Activated CD8-positive, alpha-beta T cell treated with anti-CD3 and anti-CD28 coated beads for 36 hours (primary cell): Measurements from ENCODE around the gene CEND1. TPM values are rescaled to one million over a fixed set of nuclear protein-coding genes. Genes with fewer than 3 reads are reported as not detected.
A peak's percentile ranks its signal among the peaks of the same experiment; 100 is the strongest.

ENCODE experiments used
- ATAC-seq: fragments of 200-7000 bp; cut with Tn5 transposase; one replicate; pipeline ENCODE4 v1.10.0; 2021; ENCODE audit warnings: mild to moderate bottlenecking, moderate library complexity
- CTCF ChIA-PET: fragments of 350-600 bp; sonication (Branson Sonifier 250); formaldehyde crosslinking; loops from one replicate; lab custom pipeline; 2021; ENCODE audit warnings: antibody characterized with exemption; lab: Charles Lee
- POLR2A ChIA-PET: fragments of 350-600 bp; sonication (Branson Sonifier 250); formaldehyde crosslinking; loops from one replicate; lab custom pipeline; 2021; ENCODE audit warnings: antibody characterized with exemption; lab: Charles Lee
- DNase-seq: peaks from one replicate; pipeline ENCODE4 v3.0.0-alpha.2; 2020
- H3K27ac Mint-ChIP-seq: one replicate; pipeline ENCODE4 v1.8.0; 2021; ENCODE audit warnings: mild to moderate bottlenecking, mixed read lengths
- H3K27me3 Mint-ChIP-seq: one replicate; pipeline ENCODE4 v1.8.0; 2021; ENCODE audit warnings: mixed read lengths
- H3K36me3 Mint-ChIP-seq: one replicate; pipeline ENCODE4 v1.8.0; 2021; ENCODE audit warnings: low read depth, mixed read lengths
- H3K4me1 Mint-ChIP-seq: one replicate; pipeline ENCODE4 v1.8.0; 2021; ENCODE audit warnings: low read depth, mixed read lengths
- H3K4me3 Mint-ChIP-seq: one replicate; pipeline ENCODE4 v1.8.0; 2021; ENCODE audit warnings: mild to moderate bottlenecking, moderate library complexity, mixed read lengths
- H3K9me3 Mint-ChIP-seq: one replicate; pipeline ENCODE4 v1.8.0; 2021; ENCODE audit warnings: mixed read lengths
- CTCF ChIP-seq: fragments of 200-600 bp; IDR thresholded peaks from one replicate; pipeline ENCODE4 v1.8.0; 2022; ENCODE audit warnings: antibody characterized with exemption, mild to moderate bottlenecking
- intact Hi-C: fragments of 100-400 bp; cut with micrococcal nuclease; formaldehyde crosslinking; loops from one replicate; pipeline ENCODE4 v1.10.0; 2022
- total RNA-seq, 2 experiments: library from RNA; stranded (reverse); gene quantifications; one replicate each; pipeline ENCODE4 v1.2.3, GENCODE V29; 2021

The CEND1 gene
- total RNA-seq, 2 experiments from 2014 or later, result 0.20 to 0.25 TPM

- H3K27ac Mint-ChIP-seq, result no peak overlapping the region
- H3K9me3 Mint-ChIP-seq, result no peaks in the 10 kb centered on the region
- TF ChIP-seq CTCF, result no peak
- DNase-seq, result peak; percentile 33
- no peaks in the 10 kb centered on the region for H3K27me3 Mint-ChIP-seq
- H3K4me1 Mint-ChIP-seq, result peaks cover 14% of the 10 kb centered on the region
- peaks cover 30% of the 10 kb centered on the region for H3K36me3 Mint-ChIP-seq
- ChIA-PET POLR2A (interaction anchor here (0.6 to 1.5 kb wide), 4 partner anchors 16 to 41 kb away, joined by 3 to 4 read pairs (median 4); no protein-coding TSS in a partner anchor), CTCF (interaction anchor here (1.2 kb wide), 1 partner anchor 21 kb away, joined by 3 read pairs; no protein-coding TSS in a partner anchor)
- no peak overlapping the region for H3K4me3 Mint-ChIP-seq
- intact Hi-C loops, result no loop called here
- ATAC-seq, result peak; percentile 45
Observed at GRCh38 chr11:762421-763072, 27.3 kb downstream of the CEND1 start.

DNA sequence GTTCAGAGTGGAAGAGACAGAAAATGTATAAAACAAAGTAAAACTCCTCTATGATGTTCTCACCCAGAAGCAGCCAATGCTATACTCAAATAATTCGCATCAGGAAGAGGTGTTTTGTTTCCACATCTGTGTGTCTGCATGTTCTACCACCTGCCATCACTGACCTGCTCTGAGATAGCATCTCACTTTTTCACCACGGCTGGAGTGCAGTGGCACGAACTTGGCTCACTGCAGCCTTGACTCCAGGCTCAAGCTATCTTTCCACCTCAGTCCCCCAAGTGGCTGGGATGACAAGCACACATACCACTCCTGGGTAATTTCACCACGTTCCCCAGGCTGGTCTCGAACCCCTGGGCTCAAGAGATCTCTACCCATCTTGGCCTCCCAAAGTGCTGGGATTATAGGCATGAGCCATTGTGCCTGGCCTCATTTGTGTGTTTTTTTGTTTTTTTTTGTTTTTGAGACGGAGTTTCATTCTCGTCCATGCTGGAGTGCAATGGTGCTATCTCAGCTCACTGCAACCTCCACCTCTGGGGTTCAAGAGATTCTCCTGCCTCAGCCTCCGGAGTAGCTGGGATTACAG, 28.3 kb downstream of the CEND1 start:
- ChIA-PET CTCF (no interaction called here), POLR2A (interaction anchor here (0.6 to 1.1 kb wide), 2 partner anchors 10 to 14 kb away, joined by 3 read pairs; no protein-coding TSS in a partner anchor)
- Mint-ChIP-seq H3K4me3 (no peak overlapping the region), H3K36me3 (peaks cover 32% of the 10 kb centered on the region), H3K27ac (no peak overlapping the region), H3K9me3 (no peaks in the 10 kb centered on the region), H3K27me3 (no peaks in the 10 kb centered on the region), H3K4me1 (peaks cover 12% of the 10 kb centered on the region)
- ATAC-seq (no peak), DNase-seq (no peak)
- intact Hi-C loops, result no loop called here
- TF ChIP-seq CTCF, result no peak

DNA sequence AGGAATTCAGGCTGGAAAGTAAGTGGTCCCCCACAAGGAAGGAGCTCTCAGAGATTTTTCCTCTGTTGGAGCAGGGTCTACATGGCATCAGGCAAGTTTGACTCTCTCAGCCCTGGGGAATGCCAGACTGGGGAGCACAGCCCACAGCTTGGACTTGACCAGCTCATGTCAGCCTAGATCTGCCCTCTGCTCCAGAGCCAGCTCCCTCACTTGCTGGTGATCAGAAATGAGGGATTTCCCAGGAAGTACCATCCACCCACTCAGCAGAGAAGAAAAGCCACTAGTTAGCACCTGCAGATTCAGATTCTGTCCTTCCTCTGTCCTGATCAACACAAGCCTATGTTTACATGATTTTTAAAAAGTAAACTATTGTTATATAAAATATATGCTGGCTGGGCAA, 29.7 kb downstream of the CEND1 start:
- H3K4me3 Mint-ChIP-seq, result no peak overlapping the region
- H3K36me3 Mint-ChIP-seq, result peaks cover 28% of the 10 kb centered on the region
- TF ChIP-seq CTCF, result no peak
- H3K4me1 Mint-ChIP-seq, result peaks cover 8% of the 10 kb centered on the region
- no peaks in the 10 kb centered on the region for H3K9me3 Mint-ChIP-seq
- peak overlapping the region; percentile 69 for H3K27ac Mint-ChIP-seq
- ATAC-seq (no peak), DNase-seq (no peak)
- intact Hi-C loops, result no loop called here
- ChIA-PET POLR2A (interaction anchor here (0.6 to 1.3 kb wide), 3 partner anchors 11 to 18 kb away, joined by 4 to 5 read pairs (median 4); no protein-coding TSS in a partner anchor), CTCF (interaction anchor here (1.2 to 1.3 kb wide), 2 partner anchors 12 to 33 kb away, joined by 3 to 4 read pairs; no protein-coding TSS in a partner anchor)
- no peaks in the 10 kb centered on the region for H3K27me3 Mint-ChIP-seq

GRCh38 chr11:749731-750130, 40.2 kb downstream of the CEND1 start:
- Mint-ChIP-seq H3K36me3 (peaks cover 3% of the 10 kb centered on the region), H3K4me3 (peak overlapping the region; percentile 58), H3K27me3 (no peaks in the 10 kb centered on the region), H3K9me3 (no peaks in the 10 kb centered on the region), H3K4me1 (peaks cover 14% of the 10 kb centered on the region), H3K27ac (no peak overlapping the region)
- CTCF ChIA-PET, result interaction anchor here (3.8 kb wide), 1 partner anchor 23 kb away, joined by 24 read pairs; no protein-coding TSS in a partner anchor
- ATAC-seq (no peak), DNase-seq (no peak)
- no peak for TF ChIP-seq CTCF
- POLR2A ChIA-PET, result interaction anchor here (1.2 to 3.0 kb wide), 2 partner anchors 9 to 27 kb away, joined by 3 to 14 read pairs; partner anchors contain the start of gene GATD1
- intact Hi-C loops, result no loop called here
